Epithelial cell of esophagus (primary cell): Measurements from ENCODE around the gene ITGB1.

Experiments
- DNase-seq: peaks from one replicate; pipeline ENCODE4 v3.0.0; 2010; ENCODE audit warnings: low read depth
- H3K4me3 ChIP-seq: 2 replicates; pipeline ENCODE4 v1.5.1; 2011; ENCODE audit warnings: mild to moderate bottlenecking, low read length, control low read depth
- CTCF ChIP-seq: IDR thresholded peaks from 2 replicates; pipeline ENCODE4 v1.5.1; 2011; ENCODE audit warnings: low read depth, mild to moderate bottlenecking, low read length, control low read depth, inconsistent platforms; ENCODE audit not compliant: insufficient read depth; ENCODE audit errors: missing control alignments

ITGB1 gene

GRCh38 chr10:32887481-32887880 is 70.5 kb downstream of the ITGB1 start:
- no peak for TF ChIP-seq CTCF
- no peak for DNase-seq
- no peak overlapping the region for H3K4me3 ChIP-seq

GRCh38 chr10:32882076-32882475 is 76.0 kb downstream of the ITGB1 start:
- TF ChIP-seq CTCF, result no peak
- H3K4me3 ChIP-seq, result no peak overlapping the region
- DNase-seq, result no peak

GRCh38 chr10:32878646-32879045 is 79.4 kb downstream of the ITGB1 start:
- no peak for TF ChIP-seq CTCF
- DNase-seq, result no peak
- H3K4me3 ChIP-seq, result no peak overlapping the region

- no peak overlapping the region for H3K4me3 ChIP-seq
- no peak for TF ChIP-seq CTCF
These were observed 80.1 kb downstream of the ITGB1 start for GRCh38 chr10:32877915-32878314.

DNA sequence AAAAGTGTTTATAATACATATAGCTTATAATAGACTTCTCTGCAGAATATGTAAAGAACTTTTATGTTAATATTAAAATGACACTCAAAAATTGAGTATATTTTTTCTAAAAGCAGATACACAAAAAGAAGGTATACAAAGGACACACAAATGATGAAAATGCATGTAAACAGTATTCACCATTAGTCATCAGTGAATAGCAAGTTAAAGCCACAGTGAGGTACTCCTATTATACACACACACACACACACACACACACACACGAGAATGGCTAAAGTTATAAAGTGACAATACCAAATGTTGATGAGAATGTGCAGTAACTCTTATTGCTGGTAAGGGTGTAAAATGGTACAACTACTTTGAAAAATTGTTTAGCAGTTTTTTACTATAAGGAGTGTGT is 92.9 kb downstream of the ITGB1 start:
- TF ChIP-seq CTCF, result no peak
- DNase-seq, result no peak
- H3K4me3 ChIP-seq, result no peak overlapping the region

More at GRCh38 chr10:32877915-32878314, 80.1 kb downstream of the ITGB1 start:
- no peak for DNase-seq

DNA sequence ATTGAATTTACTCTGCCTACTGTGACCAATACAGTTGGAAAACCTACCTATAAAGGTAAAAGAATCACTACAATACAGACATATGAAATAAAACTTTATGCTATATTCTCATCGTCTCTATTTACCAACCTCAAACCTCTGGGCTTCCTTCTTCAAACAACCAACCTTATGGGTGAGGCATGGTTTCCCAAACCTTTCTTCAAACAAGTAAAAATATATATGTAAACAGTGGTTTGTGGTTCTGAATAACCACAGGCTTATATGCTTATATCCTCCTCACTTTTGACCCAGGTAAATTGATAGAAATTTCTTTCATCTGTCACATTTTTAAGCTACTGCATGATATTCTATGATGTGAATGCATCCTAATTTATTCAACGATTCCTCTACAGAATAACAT is 103.6 kb downstream of the ITGB1 start:
- TF ChIP-seq CTCF, result no peak
- no peak for DNase-seq
- no peak overlapping the region for H3K4me3 ChIP-seq

DNA sequence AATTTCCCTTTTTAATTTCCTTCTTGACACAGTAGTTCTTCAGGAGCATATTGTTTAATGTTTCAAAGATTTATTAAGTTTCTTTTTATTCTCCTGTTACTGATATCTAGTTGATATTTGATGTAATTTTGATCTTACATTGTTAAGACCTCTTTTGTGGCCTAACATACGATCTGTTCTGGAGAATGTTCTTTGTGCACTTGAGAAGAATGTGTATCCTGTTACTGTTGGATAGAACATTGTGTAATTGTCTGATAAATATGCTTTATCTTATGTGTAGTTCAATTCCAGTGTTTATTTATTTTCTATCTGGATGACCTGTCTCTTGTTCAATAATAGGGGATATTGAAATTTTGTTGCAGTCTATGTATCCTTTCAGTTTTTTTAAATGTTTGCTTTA is 106.7 kb downstream of the ITGB1 start:
- TF ChIP-seq CTCF, result no peak
- no peak overlapping the region for H3K4me3 ChIP-seq
- DNase-seq, result no peak
